HEK293 (cell line): ENCODE results near the gene TPBGL.

Experiments
- CTCF ChIP-seq: fragments of 450-650 bp; formaldehyde crosslinking; IDR thresholded peaks from 2 replicates; pipeline ENCODE4 v1.5.1; 2016; ENCODE audit warnings: missing biosample characterization, missing genetic modification characterization
- KLF1 ChIP-seq: fragments of 450-650 bp; formaldehyde crosslinking; IDR thresholded peaks from 2 replicates; pipeline ENCODE4 v1.5.1; 2016; ENCODE audit warnings: missing biosample characterization, missing genetic modification characterization
- SP3 ChIP-seq: fragments of 450-650 bp; formaldehyde crosslinking; IDR thresholded peaks from 2 replicates; pipeline ENCODE4 v1.5.1; 2016; ENCODE audit warnings: missing biosample characterization, missing genetic modification characterization

- no peak for TF ChIP-seq CTCF (tag by site-specific recombination)
- no peak for TF ChIP-seq KLF1 (tag by site-specific recombination)
- TF ChIP-seq SP3 (tag by site-specific recombination): no peak
These were observed 44.1 kb upstream of the TPBGL start for GRCh38 chr11:75196426-75196825.
